Esophagus muscularis mucosa (tissue), 4 donors: ENCODE data around the gene DTNBP1. TPM values are rescaled to one million over a fixed set of nuclear protein-coding genes. Genes with fewer than 3 reads are reported as not detected.

Experiments
- DNase-seq: peaks from one replicate; pipeline ENCODE4 v3.0.0-alpha.2; 2017; ENCODE audit errors: extremely low spot score
- H3K27ac ChIP-seq, 4 donors: fragments of 200-600 bp; sonication (generic); replicated peaks in 1 of 4; 1 replicate in 3 of 4; 2 replicates in 1 of 4; pipeline ENCODE4 v1.5.1; 2016 to 2019; ENCODE audit warnings: mild to moderate bottlenecking in 1 of 4
- H3K27me3 ChIP-seq, 4 donors: fragments of 200-600 bp; sonication (generic); one replicate each; pipeline versions ENCODE4 v1.5.1 to v1.6.0; 2016 to 2019
- H3K36me3 ChIP-seq, 4 donors: fragments of 200-600 bp; sonication (generic); one replicate each; pipeline ENCODE4 v1.5.1; 2016 to 2019
- H3K4me1 ChIP-seq, 4 donors: fragments of 200-600 bp; sonication (generic); one replicate each; pipeline ENCODE4 v1.5.1; 2016 to 2019
- H3K4me3 ChIP-seq, 4 donors: fragments of 200-600 bp; sonication (generic); 1 replicate in 2 of 4; 2 replicates in 2 of 4; pipeline ENCODE4 v1.5.1; 2016 to 2019; ENCODE audit warnings: mild to moderate bottlenecking in 4 of 4, moderate library complexity in 1 of 4
- H3K9me3 ChIP-seq, 4 donors: fragments of 200-600 bp; sonication (generic); 1 replicate in 3 of 4; 2 replicates in 1 of 4; pipeline ENCODE4 v1.5.1; 2016 to 2019
- EP300 ChIP-seq: sonication (generic); formaldehyde crosslinking; IDR thresholded peaks from one replicate; pipeline ENCODE4 v1.6.1; 2017; ENCODE audit warnings: antibody characterized with exemption
- POLR2A ChIP-seq: fragments of 450-650 bp; IDR thresholded peaks from one replicate; pipeline ENCODE4 v1.6.1; 2017; ENCODE audit warnings: antibody characterized with exemption, moderate library complexity, mild to moderate bottlenecking, low read depth
- POLR2AphosphoS5 ChIP-seq, 2 donors: sonication (generic); formaldehyde crosslinking; IDR thresholded peaks; one replicate each; pipeline ENCODE4 v1.6.1; 2017; ENCODE audit warnings: antibody characterized with exemption in 2 of 2
- WGBS: methylation state at CpG from one replicate; pipeline ENCODE4 v1.1.5; 2018; 5-methylcytosine and 5-hydroxymethylcytosine counted together
- intact Hi-C: fragments of 100-400 bp; cut with DNase I; formaldehyde crosslinking; loops from one replicate; pipeline ENCODE4 v1.15.1; 2023
- total RNA-seq, 4 donors: library from RNA; depleted of rRNA; stranded (reverse); fragments of >200 nt; gene quantifications; one replicate each; pipeline versions ENCODE4 v1.1.0 to v1.2.1, GENCODE V29; 2016
- TF ChIP-seq, protein P1 (sequence below), 3 experiments: fragments of 200-600 bp in 2 of 3; fragments of 450-650 bp in 1 of 3; sonication (generic) in 2 of 3; IDR thresholded peaks; one replicate each; pipeline ENCODE4 v1.5.1; 2017 to 2019; ENCODE audit warnings: antibody characterized with exemption in 3 of 3, mild to moderate bottlenecking in 2 of 3, moderate library complexity in 1 of 3

Gene DTNBP1
- total RNA-seq, 4 donors from 2014 or later, result 18.3 to 26.8 (median 25.4) TPM

DNA sequence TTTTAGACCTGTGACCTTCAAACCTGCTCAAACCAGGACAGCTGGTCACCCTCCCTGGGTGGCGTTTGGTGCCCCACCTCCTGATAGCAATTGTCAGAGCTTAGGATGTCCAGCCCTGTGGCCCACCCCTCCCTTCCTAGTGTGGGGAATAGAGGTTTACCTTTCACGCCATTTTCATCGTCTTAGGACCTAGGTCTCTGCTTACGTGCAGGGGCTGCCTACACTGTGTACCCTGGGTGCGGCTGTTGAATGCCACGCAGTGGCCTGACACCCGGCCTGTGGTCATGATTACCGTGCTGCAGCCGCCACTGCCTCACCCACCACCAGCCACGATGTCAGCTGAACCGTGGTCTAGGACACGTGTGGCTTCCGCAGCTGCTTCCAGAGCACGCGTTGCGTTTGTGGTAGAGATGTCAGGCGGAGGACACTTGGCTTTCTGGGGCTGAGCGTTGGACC is 157.3 kb downstream of the DTNBP1 start:
- intact Hi-C loops, result no loop called here
- H3K27ac ChIP-seq, result peak overlapping the region; percentile 73 to 85 (median 76)

DNA sequence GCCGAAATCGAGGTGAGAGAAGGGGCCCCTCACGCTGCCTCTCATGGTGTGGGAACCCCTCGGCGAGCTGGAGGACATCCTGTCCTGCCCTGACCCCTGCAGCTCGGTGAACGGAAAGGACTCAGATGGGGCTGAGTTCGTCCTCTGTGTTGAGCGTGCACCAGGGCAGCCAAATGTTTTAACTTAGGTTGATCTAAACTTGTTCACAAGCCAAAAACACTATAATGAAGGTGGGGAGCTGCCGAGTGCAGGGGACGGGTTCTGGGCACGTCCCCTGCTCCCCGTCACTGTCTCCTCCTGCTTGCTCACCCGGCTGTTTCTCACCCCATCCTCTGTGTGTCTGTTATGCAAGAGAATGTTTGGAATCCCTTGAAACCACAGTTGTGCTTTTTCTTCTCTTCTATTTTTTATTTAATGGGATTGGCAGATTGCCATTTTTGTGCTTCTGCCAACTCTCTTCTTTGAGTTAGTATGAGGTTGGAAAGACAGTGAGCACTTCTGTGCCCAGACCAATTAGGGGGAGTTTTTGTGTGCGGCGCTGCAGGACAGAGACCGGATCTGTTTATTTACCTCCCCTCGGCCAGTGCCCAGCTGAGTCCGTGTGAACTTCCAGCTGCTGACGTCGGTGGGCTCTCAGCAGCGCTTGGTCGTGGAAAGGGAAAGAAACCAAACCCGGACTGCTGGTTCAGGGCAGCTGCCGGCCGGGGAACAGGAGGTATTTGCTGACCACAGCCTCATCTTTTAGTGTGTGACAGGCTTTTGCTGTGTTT is 158.1 kb downstream of the DTNBP1 start:
- H3K36me3 ChIP-seq, result peaks cover 5 to 59% (median 31%) of the 10 kb centered on the region in 4 donors
- H3K9me3 ChIP-seq, result no peaks in the 10 kb centered on the region
- H3K4me3 ChIP-seq, result peak overlapping the region; percentile 41 to 50 (median 42)
- H3K4me1 ChIP-seq, result peaks cover 43 to 51% (median 47%) of the 10 kb centered on the region in 4 donors
- TF ChIP-seq EP300 (no peak), POLR2AphosphoS5 (IDR thresholded peaks at IDR 0.05) (peak; percentile 65 to 66), POLR2A (no peak)
- TF ChIP-seq, protein P1, sequence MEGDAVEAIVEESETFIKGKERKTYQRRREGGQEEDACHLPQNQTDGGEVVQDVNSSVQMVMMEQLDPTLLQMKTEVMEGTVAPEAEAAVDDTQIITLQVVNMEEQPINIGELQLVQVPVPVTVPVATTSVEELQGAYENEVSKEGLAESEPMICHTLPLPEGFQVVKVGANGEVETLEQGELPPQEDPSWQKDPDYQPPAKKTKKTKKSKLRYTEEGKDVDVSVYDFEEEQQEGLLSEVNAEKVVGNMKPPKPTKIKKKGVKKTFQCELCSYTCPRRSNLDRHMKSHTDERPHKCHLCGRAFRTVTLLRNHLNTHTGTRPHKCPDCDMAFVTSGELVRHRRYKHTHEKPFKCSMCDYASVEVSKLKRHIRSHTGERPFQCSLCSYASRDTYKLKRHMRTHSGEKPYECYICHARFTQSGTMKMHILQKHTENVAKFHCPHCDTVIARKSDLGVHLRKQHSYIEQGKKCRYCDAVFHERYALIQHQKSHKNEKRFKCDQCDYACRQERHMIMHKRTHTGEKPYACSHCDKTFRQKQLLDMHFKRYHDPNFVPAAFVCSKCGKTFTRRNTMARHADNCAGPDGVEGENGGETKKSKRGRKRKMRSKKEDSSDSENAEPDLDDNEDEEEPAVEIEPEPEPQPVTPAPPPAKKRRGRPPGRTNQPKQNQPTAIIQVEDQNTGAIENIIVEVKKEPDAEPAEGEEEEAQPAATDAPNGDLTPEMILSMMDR (IDR thresholded peaks at IDR 0.05), result no peak
- intact Hi-C loops, result no loop called here
- peak overlapping the region; percentile 73 to 85 (median 76) for H3K27ac ChIP-seq
- H3K27me3 ChIP-seq, result no peaks in the 10 kb centered on the region
- DNase-seq, result no peak
- 4% methylated on average over 20 of the region's 26 CpGs for WGBS

More for the DNA sequence above, 157.3 kb downstream of the DTNBP1 start:
- Histone ChIP-seq H3K9me3 (no peaks in the 10 kb centered on the region), H3K4me3 (peak overlapping the region; percentile 41 to 50 (median 42)), H3K36me3 (peaks cover 5 to 59% (median 37%) of the 10 kb centered on the region in 4 donors), H3K27me3 (no peaks in the 10 kb centered on the region), H3K4me1 (peaks cover 43 to 54% (median 48%) of the 10 kb centered on the region in 4 donors)
- TF ChIP-seq, protein P1 (IDR thresholded peaks at IDR 0.05), result no peak
- no peak for TF ChIP-seq POLR2AphosphoS5 (IDR thresholded peaks at IDR 0.05)
- TF ChIP-seq POLR2A, result no peak
- no peak for TF ChIP-seq EP300
- DNase-seq, result no peak
- 75% methylated on average over 14 of the region's 18 CpGs for WGBS

DNA sequence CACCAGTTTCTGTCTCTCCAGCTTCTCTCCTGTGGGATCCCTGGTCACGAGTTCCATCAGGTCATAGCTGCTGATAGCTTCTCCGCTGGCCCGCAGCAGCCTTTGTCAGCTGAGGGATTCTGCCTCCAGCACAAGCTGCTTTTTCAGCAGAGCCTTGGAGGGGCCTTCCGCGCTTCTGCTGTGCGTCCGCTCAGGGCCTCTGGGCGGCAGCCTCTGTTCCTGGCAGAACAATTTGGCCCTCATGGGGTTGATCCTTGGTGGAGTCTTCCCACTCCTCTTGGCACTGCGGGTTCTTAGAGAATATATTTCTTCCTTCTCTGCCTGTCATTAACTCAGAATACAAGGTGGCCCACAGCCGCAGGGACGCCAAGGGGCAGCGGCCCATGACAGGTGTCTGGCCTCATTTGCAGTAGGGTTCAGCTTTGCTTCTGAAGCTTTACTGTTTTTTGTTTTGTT is 158.8 kb downstream of the DTNBP1 start:
- Histone ChIP-seq H3K4me3 (peak overlapping the region; percentile 41 to 50 (median 42)), H3K36me3 (peaks cover 5 to 54% (median 25%) of the 10 kb centered on the region in 4 donors), H3K27ac (peak overlapping the region; percentile 73 to 85 (median 76)), H3K27me3 (no peaks in the 10 kb centered on the region), H3K9me3 (no peaks in the 10 kb centered on the region), H3K4me1 (peaks cover 43 to 51% (median 47%) of the 10 kb centered on the region in 4 donors)
- intact Hi-C loops, result no loop called here
- TF ChIP-seq POLR2A, result no peak
- TF ChIP-seq, protein P1 (IDR thresholded peaks at IDR 0.05), result peak in 2 of 3 experiments; percentile 4 to 19
- DNase-seq, result no peak
- WGBS, result 72% methylated on average over 12 of the region's 12 CpGs

DNA sequence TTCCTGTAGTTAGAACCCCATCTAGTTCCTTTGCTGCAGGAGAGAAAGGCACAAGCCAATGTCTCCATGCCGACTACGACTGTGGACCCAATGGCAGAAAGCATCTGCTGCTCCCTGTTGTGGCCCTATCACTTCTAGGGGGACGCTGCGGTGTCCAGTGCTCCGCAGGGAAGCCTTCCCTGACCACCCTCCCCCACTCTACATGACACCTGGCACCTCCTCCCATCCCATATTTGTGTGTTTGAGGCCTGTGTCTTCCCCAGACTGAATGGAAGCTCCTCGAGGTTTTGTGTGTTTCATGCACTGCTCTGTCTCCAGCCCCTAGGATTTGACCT is 159.5 kb downstream of the DTNBP1 start:
- no peaks in the 10 kb centered on the region for H3K9me3 ChIP-seq
- H3K27me3 ChIP-seq, result no peaks in the 10 kb centered on the region
- H3K4me3 ChIP-seq, result no peak overlapping the region
- WGBS, result 63% methylated on average over 1 of the region's 6 CpGs
- DNase-seq, result no peak
- intact Hi-C loops, result no loop called here
- peak overlapping the region in 1 of 4 donors; percentile 85 for H3K27ac ChIP-seq
- H3K36me3 ChIP-seq, result peaks cover 4 to 47% (median 20%) of the 10 kb centered on the region in 4 donors
- TF ChIP-seq POLR2AphosphoS5 (IDR thresholded peaks at IDR 0.05) (no peak), EP300 (no peak), POLR2A (no peak)
- TF ChIP-seq, protein P1 (IDR thresholded peaks at IDR 0.05), result no peak
- peaks cover 43 to 51% (median 47%) of the 10 kb centered on the region in 4 donors for H3K4me1 ChIP-seq
